Measurements from ENCODE around the gene BMI1. TPM values are rescaled to one million over a fixed set of nuclear protein-coding genes. Genes with fewer than 3 reads are reported as not detected.
"Not testable (repeated sequence)": the region's sequence is repeated elsewhere in the genome, so short reads cannot be mapped to it uniquely, and the experiment has no call there.

BMI1 gene
- total RNA-seq (2014; rRNA removed; shearing (Covaris generic)): 17.6 and 19.5 TPM in 2 replicates

DNA sequence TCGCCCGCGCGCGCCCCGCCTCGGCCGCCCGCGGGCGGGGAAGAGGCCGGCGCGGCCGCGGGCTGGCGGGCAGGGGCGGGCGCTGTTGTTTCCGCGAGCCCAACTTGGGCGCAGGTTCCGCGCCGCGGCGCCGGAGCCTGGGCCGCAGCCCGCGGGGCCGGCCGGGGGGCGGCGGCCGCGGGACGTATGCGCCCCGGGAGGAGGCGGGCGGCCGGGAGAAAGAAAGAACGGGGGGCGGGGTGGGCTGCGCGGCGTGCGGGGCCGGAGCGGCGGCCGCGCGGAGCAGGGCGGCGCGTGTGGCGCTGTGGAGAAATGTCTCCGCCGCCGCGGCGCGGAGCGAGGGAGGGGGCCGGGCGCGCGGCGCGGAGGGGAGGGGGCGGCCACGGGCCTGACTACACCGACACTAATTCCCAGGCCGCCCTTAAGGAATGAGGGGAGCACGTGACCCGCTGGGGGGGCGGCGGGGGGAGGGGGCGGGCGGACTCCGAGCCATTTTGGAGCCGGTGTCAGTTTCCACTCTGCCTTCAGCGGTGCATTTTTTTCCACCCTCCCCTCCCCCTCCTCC lies at the start of gene BMI1:
Gene BMI1 (plus strand): TSS at position 509 of the 565 bp plus-strand sequence. CDS start 5,351 bp downstream, outside the sequence.
- peak; percentile 44 for DNase-seq (ENCODE audit: low spot score)

DNA sequence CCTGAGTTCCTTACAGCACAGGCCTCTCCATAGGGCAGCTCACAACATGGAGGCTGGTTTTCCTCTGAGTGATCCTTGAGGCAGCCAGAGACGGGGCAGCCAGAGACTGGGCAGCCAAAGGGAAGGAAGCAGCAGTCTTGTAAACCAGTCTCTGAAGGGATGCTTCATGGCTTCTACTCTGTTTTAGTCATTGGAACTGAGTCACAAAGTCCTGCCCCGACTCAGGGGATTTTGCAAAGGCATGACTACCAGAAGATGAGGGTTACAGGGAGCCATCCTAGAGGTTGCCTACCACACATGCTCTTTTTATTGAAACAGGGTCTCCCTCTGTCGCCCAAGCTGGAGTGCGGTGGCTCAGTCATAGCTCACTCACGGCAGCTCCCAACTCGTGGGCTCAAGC lies 49.1 kb upstream of the BMI1 start:
- no peak for DNase-seq (ENCODE audit: low spot score)

DNA sequence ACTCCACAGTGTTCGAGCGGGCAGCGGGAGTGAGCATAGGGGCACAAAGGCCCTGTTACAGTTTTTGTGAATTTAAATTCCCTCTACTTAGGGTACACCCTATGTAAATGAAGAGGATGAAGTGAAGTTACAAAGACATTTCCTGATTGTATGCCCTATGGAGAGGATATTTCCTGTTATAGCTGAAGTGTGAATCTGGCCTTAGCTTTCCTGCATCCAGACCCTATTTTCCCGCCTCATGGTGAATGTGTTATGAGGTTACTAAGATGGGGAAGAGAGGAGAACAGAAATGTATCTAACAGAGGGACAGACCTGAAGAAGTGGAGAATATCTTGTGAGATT lies 42.5 kb upstream of the BMI1 start:
- DNase-seq (ENCODE audit: low spot score): peak; percentile 13

DNA sequence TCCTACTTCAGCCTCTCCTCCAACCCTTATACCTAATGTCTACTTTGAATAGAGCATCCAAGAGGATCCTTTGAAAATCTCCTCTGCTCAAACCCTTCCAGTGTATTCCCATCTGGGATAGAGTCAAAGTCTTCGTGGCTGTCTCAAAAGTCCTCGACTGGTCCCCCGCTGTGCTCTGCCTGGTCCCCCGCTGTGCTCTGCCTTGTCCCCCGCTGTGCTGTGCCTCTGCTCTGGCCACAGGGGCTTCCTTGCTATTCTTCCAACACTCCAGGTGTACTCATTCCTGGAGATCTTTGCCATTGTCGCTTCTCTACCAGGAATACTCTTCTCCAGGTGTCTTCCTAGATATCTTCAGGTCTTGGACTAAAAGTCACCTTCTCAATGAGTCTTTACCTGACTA lies 40.8 kb upstream of the BMI1 start:
- DNase-seq (ENCODE audit: low spot score): no peak

DNA sequence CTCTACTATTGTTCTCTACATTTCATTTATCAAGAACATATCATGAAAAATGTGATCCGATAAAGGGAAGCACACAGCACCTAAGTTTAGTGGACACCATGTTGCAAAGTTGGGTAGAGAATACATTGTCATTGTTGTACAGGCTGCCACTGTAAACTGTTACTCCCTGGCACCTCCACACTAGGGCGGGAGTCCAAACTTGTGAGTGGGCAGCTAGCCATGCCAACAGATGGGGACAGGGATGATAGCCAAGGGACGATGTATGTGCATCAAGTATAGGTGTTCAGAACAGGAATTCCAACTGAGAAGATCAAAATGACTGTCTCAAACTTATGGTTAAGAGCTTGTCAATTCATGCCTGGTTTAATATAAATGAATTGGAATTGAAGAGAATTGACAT lies 35.8 kb upstream of the BMI1 start:
- no peak for DNase-seq (ENCODE audit: low spot score)

DNA sequence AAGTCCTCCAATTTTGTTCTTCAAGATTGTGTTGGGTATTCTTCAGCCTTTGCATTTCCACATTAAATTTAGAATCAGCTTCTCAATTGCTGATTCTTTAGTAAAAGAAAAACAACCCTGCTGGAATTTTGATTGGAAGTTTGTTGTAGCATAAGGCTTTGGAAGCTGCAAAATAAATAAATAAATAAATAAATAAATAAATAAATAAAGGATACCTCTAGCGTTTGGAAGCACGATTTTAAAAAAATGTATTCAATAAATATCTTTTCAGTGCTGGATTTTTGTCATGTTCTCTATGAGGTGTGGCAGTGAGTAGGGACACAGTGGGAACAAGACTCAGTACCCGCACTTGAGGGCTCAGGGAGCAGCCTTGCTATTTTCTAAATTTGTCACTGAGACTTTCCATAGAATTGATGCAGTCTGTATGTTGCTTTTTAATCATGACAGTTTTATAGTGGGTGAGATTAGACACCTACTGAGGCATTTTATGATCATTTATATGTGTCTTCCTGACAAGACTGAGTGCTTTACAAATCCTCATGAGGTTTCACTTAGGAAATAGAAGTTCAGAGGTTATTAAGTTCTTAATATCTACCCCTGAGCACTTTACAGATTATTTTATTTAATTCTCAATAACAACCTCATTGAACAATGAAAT lies 27.0 kb upstream of the BMI1 start:
- no peak for DNase-seq (ENCODE audit: low spot score)

DNA sequence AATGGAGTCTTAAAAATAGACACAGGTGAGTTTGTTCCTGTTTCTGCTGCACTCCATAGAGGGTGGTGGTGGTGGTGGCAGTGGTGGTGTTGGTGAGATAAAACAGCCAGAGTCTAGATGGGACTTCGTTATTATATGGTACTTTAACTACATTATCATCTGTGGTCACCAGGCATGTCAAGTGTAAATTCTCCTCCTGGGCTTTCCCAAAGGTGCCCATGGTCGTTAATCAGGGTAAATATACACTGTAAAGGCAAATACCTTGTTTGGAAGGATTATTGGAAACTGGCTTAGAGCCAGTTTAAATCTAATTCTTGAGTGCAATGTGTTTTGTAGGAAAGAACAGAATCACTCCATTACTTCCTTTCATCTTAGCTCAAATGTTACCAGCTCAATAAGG lies 26.2 kb upstream of the BMI1 start:
- no peak for DNase-seq (ENCODE audit: low spot score)

DNA sequence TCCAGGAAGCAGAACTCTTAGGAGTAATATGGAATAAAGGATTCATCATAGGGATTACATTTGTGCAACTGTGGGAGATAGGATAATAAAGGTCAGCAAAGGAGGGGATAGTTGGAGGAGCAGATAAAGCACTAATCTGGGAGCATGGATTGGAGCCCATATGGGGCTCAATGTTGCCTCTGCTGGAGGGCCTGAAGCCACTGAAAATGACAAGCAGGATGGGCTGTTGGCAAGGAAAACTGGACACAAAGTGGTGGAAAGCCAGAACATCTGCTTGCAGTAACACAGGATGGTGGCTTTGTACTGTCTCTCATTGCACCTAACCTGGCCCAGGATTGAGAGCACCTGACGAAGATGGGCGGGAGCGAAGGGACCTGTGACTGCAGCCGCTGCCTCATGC lies 19.7 kb upstream of the BMI1 start:
- DNase-seq (ENCODE audit: low spot score): no peak

DNA sequence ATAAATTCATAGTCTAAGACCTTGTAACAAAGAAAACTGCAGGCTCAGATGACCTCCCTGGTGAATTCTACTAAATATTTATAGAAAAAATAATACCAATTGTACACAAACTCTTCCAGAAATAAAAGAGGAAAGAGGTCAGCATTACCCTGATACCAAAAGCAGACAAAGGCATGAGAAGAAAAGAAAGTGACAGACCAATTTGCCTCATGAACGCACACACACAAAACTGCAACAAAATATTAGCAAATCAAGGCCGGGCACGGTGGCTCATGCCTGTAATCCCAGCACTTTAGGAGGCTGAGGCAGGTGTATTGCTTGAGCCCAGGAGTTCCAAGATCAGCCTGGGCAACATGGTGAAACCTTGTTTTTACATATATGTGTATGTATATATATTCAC lies 17.4 kb upstream of the BMI1 start:
- DNase-seq (ENCODE audit: low spot score): no peak

DNA sequence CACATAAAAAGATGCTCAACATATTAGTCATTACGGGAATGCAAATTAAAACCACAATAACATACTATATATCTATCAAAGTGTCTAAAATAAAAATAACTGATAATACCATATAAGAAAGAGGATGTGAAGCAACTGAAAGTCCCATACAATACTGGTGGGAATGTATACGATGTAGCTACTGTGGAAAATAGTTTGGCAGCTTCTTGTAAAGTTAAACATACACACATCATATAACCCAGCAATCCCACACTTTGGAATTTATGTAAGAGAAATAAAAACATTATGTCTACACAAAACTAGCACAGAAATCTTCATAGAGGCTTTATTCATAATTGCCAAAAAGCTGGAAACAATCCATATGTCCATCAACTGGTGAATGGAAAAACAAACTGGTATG lies 15.2 kb upstream of the BMI1 start:
- no peak for DNase-seq (ENCODE audit: low spot score)

DNA sequence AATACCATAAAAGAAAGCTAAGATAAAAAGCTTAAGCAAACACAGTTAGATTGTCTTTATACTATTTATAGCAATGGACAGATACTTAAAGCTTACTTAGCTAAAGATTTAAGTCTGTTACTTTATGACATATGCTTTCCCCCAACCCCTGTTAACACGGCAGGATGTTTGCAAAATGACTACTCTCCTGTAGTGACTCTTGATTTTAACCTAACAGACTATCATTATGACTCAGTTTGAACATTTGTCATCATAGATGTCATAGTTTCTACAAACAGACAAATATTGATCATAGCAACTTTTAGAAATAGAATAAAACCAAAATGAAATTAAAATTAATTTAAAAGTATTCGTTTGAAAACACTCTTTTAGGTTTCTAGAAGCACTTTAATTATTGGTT lies 12.5 kb upstream of the BMI1 start:
- no peak for DNase-seq (ENCODE audit: low spot score)

DNA sequence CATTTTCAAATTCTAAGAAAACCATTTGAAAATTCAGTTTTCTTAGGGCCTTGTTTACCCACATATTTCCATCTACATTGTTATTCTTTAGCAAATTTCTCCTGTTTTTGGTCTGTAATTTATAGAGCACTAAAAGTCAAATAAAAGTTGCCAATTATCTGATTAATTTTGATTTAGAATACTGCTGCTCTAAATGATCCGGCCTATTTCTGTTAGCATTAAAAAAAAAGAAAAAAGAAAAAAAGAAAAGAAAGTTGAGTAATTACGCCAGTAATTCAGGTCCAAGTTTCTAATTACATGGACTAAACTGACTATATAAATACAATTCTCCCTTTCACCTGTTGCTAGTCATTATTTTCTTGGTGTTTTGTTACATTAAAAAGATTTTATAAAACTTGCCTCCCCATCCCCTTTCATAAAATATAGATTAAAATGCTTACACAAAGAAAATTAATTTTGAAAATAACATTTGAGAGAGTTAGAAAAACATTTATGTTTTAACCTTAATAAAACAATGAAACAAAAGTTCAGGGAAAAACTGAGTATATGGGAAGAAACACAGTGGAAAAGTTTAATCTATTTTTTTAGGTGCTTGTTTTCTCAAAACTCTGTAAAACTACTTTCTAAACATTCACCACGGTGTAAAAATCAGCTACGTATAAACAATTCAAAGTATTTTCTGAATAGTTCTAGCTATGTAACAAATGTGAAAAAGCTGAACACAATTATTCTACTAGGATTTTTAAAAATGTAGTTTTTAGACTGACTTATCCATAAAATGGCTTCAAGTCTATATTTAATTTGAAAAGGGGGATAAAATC lies 11.5 kb upstream of the BMI1 start:
- no peak for DNase-seq (ENCODE audit: low spot score)

DNA sequence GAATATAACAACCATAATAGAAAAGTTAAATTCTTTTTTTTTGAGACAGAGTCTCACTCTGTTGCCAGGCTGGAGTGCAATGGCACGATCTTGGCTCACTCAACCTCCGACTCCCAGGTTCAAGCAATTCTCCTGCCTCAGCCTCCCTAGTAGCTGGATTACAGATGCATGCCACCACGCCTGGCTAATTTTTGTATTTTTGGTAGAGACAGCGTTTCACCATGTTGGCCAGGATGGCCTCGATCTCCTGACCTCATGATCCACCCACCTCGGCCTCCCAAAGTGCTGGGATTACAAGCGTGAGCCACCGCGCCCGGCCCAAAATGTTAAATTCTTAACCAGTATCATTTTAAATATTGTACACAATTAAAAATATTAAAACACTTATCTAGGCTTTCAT lies 10.9 kb upstream of the BMI1 start:
- not testable (repeated sequence) for DNase-seq (ENCODE audit: low spot score)

DNA sequence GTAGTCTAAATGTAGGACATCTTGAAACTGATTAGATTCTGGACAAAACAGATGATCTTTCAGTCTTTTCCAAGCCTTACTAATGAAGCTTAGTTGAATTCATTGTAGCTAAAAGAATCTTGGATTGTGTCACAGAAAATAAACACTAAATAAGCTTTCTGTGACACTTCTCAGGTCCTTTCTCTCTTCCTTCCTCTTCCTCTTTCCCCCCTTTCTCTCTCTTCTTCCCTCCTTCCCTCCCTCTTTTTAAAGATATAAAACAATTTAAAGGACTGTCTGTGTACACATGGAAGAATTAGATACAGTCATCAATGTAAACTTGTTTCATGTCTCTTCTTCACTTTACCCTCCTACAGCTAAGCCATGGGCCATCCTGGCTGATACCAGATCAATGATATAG lies 10.0 kb upstream of the BMI1 start:
- DNase-seq (ENCODE audit: low spot score): no peak

DNA sequence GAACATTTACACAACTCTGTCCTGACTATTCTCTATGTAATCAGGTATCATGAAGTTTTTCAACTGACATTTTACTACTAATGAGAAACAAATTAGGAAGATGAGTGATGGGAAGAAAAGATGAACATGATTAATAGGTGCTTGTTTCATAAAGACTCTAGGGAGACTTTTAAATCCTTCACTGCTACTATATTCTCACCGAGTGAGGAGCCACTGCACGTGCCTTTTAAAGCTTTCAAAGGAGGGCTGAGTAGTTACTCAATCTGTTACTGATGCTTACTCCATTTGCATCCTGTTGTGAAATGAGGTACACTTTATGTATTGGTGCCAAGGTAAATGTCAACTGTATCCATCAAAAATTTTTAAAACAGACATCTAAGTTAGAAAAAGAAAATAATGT lies 6.0 kb upstream of the BMI1 start:
- DNase-seq (ENCODE audit: low spot score): no peak

DNA sequence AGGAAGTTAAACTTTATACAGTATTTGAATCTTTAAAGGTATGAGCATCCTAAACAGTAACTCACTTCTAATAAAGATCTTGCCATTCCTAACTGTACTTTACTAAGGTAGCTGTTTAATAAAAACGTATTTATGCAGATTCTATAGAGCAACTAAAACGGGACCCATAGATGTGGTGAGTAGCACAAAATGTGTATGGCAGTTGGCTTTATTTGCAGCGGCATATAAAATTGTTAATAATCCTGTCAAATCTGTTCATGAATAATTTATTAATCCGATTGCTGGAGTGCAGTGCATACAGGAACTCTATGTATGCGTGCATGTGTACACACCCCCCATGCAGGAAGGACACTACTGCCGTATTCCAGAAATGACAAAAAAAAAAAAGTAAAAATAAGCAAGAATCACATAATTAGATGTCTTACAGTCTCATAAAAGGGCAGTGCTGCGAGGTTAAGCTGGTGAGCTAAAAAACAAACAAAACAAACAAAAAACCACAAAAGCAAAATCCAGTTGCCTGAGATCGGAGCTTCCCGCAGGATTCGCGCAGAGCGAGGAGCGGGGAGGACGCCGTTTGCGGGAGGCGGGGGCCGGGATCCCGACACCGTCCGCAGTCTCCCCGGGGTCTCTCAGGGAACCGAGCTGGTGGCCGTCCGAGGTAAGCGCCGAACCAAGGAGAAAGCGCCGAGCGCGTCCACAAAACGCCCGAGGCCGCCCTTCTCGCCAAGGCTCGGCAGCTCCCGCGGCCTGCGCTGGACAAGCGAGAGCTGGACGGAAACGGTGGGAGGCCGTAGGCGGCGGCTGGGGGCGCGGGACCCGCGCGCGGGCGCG lies 5.2 kb upstream of the BMI1 start:
- peak; percentile 23 for DNase-seq (ENCODE audit: low spot score)

DNA sequence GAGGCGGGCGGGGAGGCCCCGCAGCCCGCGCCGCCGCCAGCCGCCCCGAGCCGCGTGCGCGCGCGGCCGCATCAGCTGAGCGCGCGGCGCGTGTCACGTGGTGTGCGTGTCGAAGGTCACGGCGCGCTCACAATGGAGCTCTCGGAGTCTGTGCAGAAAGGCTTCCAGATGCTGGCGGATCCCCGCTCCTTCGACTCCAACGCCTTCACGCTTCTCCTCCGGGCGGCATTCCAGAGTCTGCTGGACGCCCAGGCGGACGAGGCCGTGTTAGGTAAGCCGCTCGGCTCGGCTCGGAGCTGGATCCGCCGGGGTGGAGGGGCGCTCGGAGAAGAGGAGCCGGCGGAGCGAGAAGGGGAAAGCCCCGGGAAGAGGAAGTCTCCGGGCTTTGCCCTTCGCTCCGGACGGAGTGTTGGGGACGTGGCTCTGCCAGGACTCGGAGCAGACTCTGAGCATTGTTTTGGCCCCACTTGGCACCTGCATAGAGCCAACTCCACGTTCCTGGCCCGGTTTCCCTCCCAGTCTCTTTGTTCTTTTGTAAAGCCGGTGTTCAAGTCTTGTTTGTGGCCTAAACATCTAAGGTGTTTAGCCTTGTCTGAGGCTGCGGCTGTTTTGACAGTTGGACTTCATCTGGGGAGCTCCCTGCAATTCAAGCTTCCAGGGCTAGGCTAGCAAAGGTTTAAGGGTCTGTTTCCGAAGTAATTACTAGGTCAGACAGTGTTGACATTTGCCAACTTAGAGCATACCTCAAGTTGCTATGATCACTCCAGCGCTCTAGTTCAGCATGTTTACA lies 4.4 kb upstream of the BMI1 start, which contains the start of gene COMMD3:
Gene COMMD3 (plus strand): TSS at position 103 of the 790 bp plus-strand sequence. CDS start 30 bp downstream, at position 133.
- peak; percentile 79 for DNase-seq (ENCODE audit: low spot score)

DNA sequence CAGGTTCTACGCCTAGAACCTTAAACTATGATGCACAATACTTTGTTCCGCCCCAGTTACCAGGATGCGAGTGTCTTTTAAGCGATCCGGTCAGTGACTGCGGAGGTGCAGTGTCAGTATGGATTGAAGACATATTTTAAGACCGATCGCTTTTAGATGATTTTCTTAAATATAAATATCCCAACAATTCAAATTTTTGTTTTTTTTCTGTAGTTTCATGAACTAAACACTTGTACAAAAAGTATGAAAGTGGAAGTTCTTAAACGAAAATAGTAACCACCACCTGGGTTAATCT lies 3.9 kb upstream of the BMI1 start:
- DNase-seq (ENCODE audit: low spot score): no peak

DNA sequence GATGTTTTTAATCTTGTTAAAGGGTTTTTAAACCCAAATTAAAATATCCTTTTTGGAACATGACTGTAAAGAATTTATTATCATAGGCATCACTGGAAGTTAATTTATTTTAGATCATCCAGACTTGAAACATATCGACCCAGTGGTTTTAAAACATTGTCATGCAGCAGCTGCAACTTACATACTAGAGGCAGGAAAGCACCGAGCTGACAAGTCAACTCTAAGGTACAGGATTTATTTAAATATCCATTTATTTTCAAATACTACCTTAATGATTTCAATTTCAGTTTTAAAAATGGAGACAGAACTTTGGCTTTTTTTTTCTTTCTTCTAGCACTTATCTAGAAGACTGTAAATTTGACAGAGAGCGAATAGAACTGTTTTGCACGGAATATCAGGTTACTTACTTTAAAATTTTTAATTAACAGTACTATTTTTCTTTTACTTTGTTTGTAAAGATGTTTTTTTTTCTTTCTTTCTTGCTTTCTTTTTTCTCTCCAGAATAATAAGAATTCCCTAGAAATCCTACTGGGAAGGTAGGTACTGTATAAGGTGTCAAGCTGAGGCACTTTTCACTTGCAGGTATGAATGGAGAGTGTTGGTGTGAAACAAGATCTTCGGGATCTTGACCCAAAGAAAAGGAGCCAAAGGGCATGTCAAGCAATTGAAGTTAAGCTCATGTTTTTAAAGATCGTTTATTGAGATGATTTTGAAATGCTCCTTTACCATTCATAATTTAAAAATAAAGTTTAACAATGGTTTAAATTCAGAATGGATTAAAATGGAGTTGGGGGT lies 2.9 kb upstream of the BMI1 start:
- DNase-seq (ENCODE audit: low spot score): no peak

DNA sequence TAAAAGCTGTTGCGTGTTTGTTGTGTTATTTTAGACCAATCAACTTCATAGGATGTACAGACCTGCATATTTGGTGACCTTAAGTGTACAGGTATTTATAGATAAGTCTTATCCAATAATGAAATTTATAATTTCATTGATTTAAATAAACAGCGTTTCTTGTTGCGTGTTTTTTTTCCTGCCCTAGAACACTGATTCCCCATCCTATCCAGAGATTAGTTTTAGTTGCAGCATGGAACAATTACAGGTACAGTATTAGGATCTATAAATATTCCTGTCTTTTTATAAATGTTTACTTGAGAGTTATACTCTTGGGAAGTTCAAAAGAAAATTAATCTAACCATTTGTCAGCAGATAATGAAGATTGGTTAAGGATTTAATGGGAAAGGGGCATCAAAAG lies 2.1 kb upstream of the BMI1 start:
- no peak for DNase-seq (ENCODE audit: low spot score)
